ENCODE results near the gene TMEM61. TPM values are rescaled to one million over a fixed set of nuclear protein-coding genes. Genes with fewer than 3 reads are reported as not detected.

The TMEM61 gene
- total RNA-seq, 4 donors from 2014 or later = 1.7 to 6.3 (median 4.1) TPM

GRCh38 chr1:54989473-54989872 is 9.0 kb downstream of the TMEM61 start:
- H3K27ac ChIP-seq = no peak overlapping the region
- no peaks in the 10 kb centered on the region for H3K27me3 ChIP-seq
- 70% methylated on average over 3 of the region's 8 CpGs for WGBS
- no peaks in the 10 kb centered on the region for H3K36me3 ChIP-seq
- H3K9me3 ChIP-seq = no peaks in the 10 kb centered on the region
- TF ChIP-seq EP300 (IDR thresholded peaks at IDR 0.05) = no peak
- TF ChIP-seq CTCF (IDR thresholded peaks at IDR 0.05) = no peak
- TF ChIP-seq POLR2AphosphoS5 (IDR thresholded peaks at IDR 0.05) = no peak
- TF ChIP-seq POLR2A (IDR thresholded peaks at IDR 0.05) = no peak
- H3K4me1 ChIP-seq = no peaks in the 10 kb centered on the region
- H3K4me3 ChIP-seq = no peak overlapping the region
- no peak for DNase-seq (ENCODE audit: low spot score in 2 of 2)

DNA sequence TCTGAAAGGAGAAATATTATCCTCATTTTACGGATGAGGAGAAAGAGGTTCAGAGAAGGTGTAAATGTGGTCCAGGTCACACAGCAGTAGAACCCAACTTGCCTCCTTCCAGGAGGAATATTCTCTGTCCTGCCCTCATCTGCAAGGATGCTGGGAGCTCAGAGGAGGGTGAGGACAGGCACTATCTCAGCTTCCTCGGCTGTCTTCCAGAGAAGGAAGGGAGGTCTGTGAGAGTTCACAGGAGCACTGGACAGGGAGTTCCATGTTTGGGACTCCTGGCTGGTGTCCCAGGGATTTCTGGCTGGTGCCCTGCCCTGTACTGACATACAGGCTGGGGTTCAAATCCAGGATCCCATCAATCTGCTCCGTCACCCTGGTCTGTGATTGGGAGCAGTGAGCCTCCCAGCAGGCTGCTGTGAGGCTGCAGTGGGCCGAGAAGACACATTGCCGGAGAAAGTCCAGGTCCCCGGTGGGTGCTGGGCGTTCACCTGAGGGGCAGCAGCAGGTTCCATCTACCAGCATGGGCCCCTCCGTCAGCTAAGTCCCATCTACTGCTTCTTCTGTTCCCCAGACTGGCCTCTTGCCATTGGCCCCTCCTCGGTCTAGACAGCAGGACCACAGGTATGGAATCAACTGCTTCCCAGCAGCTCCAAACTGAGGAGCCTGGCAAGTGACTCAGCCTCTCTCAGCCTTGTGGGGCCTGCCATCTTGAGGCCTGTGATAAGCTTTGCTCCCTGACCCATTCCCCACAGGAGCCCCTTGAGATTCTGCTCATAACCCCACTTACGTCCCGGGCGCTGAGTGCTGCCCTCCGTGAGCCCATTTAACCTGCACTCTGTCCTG is 9.8 kb downstream of the TMEM61 start:
- Histone ChIP-seq H3K4me3 (no peak overlapping the region), H3K36me3 (no peaks in the 10 kb centered on the region), H3K4me1 (no peaks in the 10 kb centered on the region), H3K27me3 (no peaks in the 10 kb centered on the region), H3K9me3 (no peaks in the 10 kb centered on the region), H3K27ac (no peak overlapping the region)
- TF ChIP-seq CTCF (IDR thresholded peaks at IDR 0.05) = no peak
- no peak for TF ChIP-seq POLR2A (IDR thresholded peaks at IDR 0.05)
- no peak for TF ChIP-seq EP300 (IDR thresholded peaks at IDR 0.05)
- TF ChIP-seq POLR2AphosphoS5 (IDR thresholded peaks at IDR 0.05) = no peak
- 96% methylated on average over 11 of the region's 13 CpGs for WGBS
- DNase-seq (ENCODE audit: low spot score in 2 of 2) = no peak

DNA sequence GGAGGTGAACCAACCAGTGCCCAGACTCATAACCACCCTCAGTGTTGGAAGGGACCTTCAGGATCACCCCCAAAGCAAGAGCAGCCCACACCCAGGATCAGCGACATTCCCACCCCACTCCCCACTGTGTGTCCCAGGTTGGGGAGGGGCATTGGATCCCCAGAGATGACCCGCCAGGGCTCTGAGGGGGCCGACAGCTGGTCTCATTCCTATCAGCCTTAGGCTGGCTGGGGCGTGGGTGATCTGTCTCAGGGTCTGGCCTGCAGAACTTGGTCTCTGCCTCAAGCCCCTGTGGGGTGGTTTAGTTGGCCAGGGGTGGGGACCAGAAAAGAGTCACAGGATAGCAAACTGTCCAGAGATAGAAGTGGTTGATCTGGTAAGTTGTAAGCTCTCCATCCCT is 10.5 kb downstream of the TMEM61 start:
- Histone ChIP-seq H3K4me1 (no peaks in the 10 kb centered on the region), H3K27me3 (peaks cover under 1% of the 10 kb centered on the region), H3K9me3 (no peaks in the 10 kb centered on the region), H3K27ac (no peak overlapping the region), H3K36me3 (no peaks in the 10 kb centered on the region), H3K4me3 (no peak overlapping the region)
- DNase-seq (ENCODE audit: low spot score in 2 of 2) = no peak
- 94% methylated on average over 4 of the region's 4 CpGs for WGBS
- no peak for TF ChIP-seq EP300 (IDR thresholded peaks at IDR 0.05)
- TF ChIP-seq POLR2AphosphoS5 (IDR thresholded peaks at IDR 0.05) = no peak
- TF ChIP-seq CTCF (IDR thresholded peaks at IDR 0.05) = no peak
- TF ChIP-seq POLR2A (IDR thresholded peaks at IDR 0.05) = no peak

DNA sequence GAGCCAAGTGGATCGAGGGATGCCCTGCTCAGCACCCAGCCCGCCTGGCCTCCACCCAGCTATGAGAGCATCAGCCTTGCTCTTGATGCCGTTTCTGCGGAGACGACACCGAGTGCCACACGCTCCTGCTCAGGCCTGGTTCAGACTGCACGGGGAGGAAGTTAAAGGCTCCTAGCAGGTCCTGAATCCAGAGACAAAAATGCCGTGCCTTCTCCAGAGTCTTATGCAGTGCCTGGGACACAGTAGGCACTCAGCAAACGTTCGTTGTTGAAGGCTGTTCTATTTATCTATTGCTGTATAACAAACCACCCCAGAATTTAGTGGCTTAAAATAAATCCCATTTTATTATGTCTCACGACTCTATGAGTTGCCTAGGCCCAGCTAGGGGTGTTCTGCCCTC is 11.5 kb downstream of the TMEM61 start:
- 71% methylated on average over 11 of the region's 12 CpGs for WGBS
- peaks cover 11% of the 10 kb centered on the region for H3K27me3 ChIP-seq
- H3K36me3 ChIP-seq = no peaks in the 10 kb centered on the region
- no peak for DNase-seq (ENCODE audit: low spot score in 2 of 2)
- no peak overlapping the region for H3K27ac ChIP-seq
- H3K9me3 ChIP-seq = no peaks in the 10 kb centered on the region
- H3K4me1 ChIP-seq = peaks cover 9% of the 10 kb centered on the region
- TF ChIP-seq POLR2AphosphoS5 (IDR thresholded peaks at IDR 0.05) (no peak), POLR2A (IDR thresholded peaks at IDR 0.05) (no peak), CTCF (IDR thresholded peaks at IDR 0.05) (no peak), EP300 (IDR thresholded peaks at IDR 0.05) (no peak)
- H3K4me3 ChIP-seq = no peak overlapping the region

- peaks cover 23% of the 10 kb centered on the region for H3K27me3 ChIP-seq
- no peak for DNase-seq (ENCODE audit: low spot score in 2 of 2)
- WGBS = 90% methylated on average over 6 of the region's 6 CpGs
- H3K4me3 ChIP-seq = no peak overlapping the region
- no peaks in the 10 kb centered on the region for H3K36me3 ChIP-seq
- peaks cover 11% of the 10 kb centered on the region for H3K4me1 ChIP-seq
- no peak overlapping the region for H3K27ac ChIP-seq
- no peaks in the 10 kb centered on the region for H3K9me3 ChIP-seq
- TF ChIP-seq POLR2A (IDR thresholded peaks at IDR 0.05) = no peak
- no peak for TF ChIP-seq POLR2AphosphoS5 (IDR thresholded peaks at IDR 0.05)
- TF ChIP-seq EP300 (IDR thresholded peaks at IDR 0.05) = no peak
- TF ChIP-seq CTCF (IDR thresholded peaks at IDR 0.05) = no peak
Measured at GRCh38 chr1:54993140-54993539, 12.7 kb downstream of the TMEM61 start.
